Panc1 (cell line): Measurements from ENCODE around the gene CASQ1. TPM values are rescaled to one million over a fixed set of nuclear protein-coding genes. Genes with fewer than 3 reads are reported as not detected.

Source experiments
- ATAC-seq: fragments of 200-7000 bp; cut with Tn5 transposase; 2 replicates; pipeline ENCODE4 v1.9.1; 2020; ENCODE audit warnings: mild to moderate bottlenecking, moderate library complexity
- BruUV-seq: library from RNA; stranded (reverse); fragments of 400-500 nt; replicated peaks from 2 replicates; lab custom pipeline; 2021; lab: Mats Ljungman, UMichigan
- CTCF ChIA-PET: fragments of 300-600 bp; sonication (Branson Sonifier 250); formaldehyde crosslinking; loops from one replicate; lab custom pipeline; 2022; ENCODE audit warnings: antibody characterized with exemption; lab: Charles Lee
- POLR2A ChIA-PET: fragments of 300-600 bp; sonication (Branson Sonifier 250); formaldehyde crosslinking; loops from one replicate; lab custom pipeline; 2022; ENCODE audit warnings: antibody characterized with exemption; lab: Charles Lee
- DNase-seq: peaks from one replicate; pipeline ENCODE4 v3.0.0-alpha.2; 2010; ENCODE audit warnings: low read depth, low spot score
- H3K27ac ChIP-seq: 2 replicates; pipeline ENCODE4 v1.5.1; 2011; ENCODE audit warnings: mild to moderate bottlenecking, low read length, inconsistent platforms
- H3K27me3 ChIP-seq: fragments of 200-500 bp; sonication (Bioruptor generic); 2 replicates; pipeline ENCODE4 v1.6.0; 2014; ENCODE audit warnings: low read length, inconsistent platforms; ENCODE audit not compliant: control insufficient read depth, insufficient read depth
- H3K36me3 ChIP-seq: fragments of 200-500 bp; sonication (Bioruptor generic); 2 replicates; pipeline ENCODE4 v1.5.1; 2014; ENCODE audit warnings: inconsistent platforms, mild to moderate bottlenecking, low read length, moderate library complexity; ENCODE audit not compliant: control insufficient read depth, insufficient read depth
- H3K4me1 ChIP-seq: 2 replicates; pipeline ENCODE4 v1.5.1; 2011; ENCODE audit warnings: inconsistent platforms, mild to moderate bottlenecking, low read length, moderate library complexity; ENCODE audit not compliant: control insufficient read depth, insufficient read depth
- H3K4me3 ChIP-seq, 2 experiments: 2 replicates each; pipeline ENCODE4 v1.5.1; 2011 to 2012; ENCODE audit warnings: low read depth in 2 of 2, low read length in 2 of 2, mild to moderate bottlenecking in 2 of 2, inconsistent platforms in 1 of 2, moderate library complexity in 1 of 2
- H3K9me3 ChIP-seq: fragments of 200-500 bp; sonication (Bioruptor generic); 2 replicates; pipeline ENCODE4 v1.5.1; 2014; ENCODE audit warnings: low read depth, mild to moderate bottlenecking, inconsistent platforms, low read length, moderate library complexity; ENCODE audit not compliant: control insufficient read depth, insufficient read depth
- POLR2AphosphoS5 ChIP-seq: IDR thresholded peaks from 2 replicates; pipeline ENCODE4 v1.6.1; 2012; ENCODE audit warnings: mild to moderate bottlenecking, low read depth, low read length, moderate library complexity
- SIN3A ChIP-seq: IDR thresholded peaks from 2 replicates; pipeline ENCODE4 v1.6.1; 2012; ENCODE audit warnings: low read depth, mild to moderate bottlenecking, low read length, moderate library complexity, borderline replicate concordance; ENCODE audit not compliant: insufficient read depth
- TCF7L2 ChIP-seq: IDR thresholded peaks from 2 replicates; pipeline ENCODE4 v1.6.1; 2011; ENCODE audit warnings: mild to moderate bottlenecking, low read depth, low read length, inconsistent platforms
- in situ Hi-C: cut with HindIII; loops from 2 replicates; pipeline ENCODE4 v1.10.0; 2016; ENCODE audit warnings: low sequenced_read_pairs, low pct_unique_long_range_greater_than_20kb
- intact Hi-C: fragments of 100-400 bp; cut with micrococcal nuclease; formaldehyde crosslinking; loops from one replicate; pipeline ENCODE4 v1.10.0; 2022; ENCODE audit not compliant: unreplicated experiment
- total RNA-seq: library from RNA; stranded (reverse); gene quantifications from one replicate; pipeline ENCODE4 v1.2.1, GENCODE V29; 2021; ENCODE audit not compliant: unreplicated experiment
- TF ChIP-seq, protein P1 (sequence below): fragments of 450-650 bp; IDR thresholded peaks from 2 replicates; pipeline ENCODE4 v1.5.1; 2017; ENCODE audit warnings: mild to moderate bottlenecking
- TF ChIP-seq, protein P2 (sequence below), 2 experiments: IDR thresholded peaks; 2 replicates each; pipeline ENCODE4 v1.6.1; 2011 to 2012; ENCODE audit warnings: low read depth in 2 of 2, control low read depth in 1 of 2, low read length in 1 of 2, mild to moderate bottlenecking in 1 of 2, moderate library complexity in 1 of 2; ENCODE audit not compliant: insufficient read depth in 1 of 2

CASQ1 gene
- total RNA-seq, 1 experiment from 2014 or later = not detected

DNA sequence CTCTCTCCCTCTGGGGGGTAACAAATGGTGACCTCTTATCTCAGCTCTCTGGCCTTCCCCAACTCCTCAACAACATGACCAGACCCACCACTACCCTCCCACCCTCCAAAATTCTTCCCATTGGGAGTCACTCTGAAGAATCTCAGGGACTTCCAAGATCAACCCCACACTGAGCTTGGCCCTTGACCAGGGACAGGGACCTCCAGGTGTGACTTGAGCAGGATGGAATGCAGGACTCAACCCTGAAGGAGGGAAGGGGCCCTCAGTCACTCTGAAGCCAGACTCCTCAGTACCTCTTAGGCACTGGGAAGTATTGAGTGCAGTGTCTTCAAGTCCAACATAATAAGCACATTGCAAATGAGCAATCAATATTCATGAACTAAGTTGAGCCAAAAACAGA, 1.9 kb downstream of the CASQ1 start:
- Histone ChIP-seq H3K4me3 (no peak overlapping the region), H3K27me3 (no peaks in the 10 kb centered on the region), H3K4me1 (peaks cover 7% of the 10 kb centered on the region; the same call in 1 of the 2 replicates), H3K36me3 (no peaks in the 10 kb centered on the region), H3K9me3 (no peaks in the 10 kb centered on the region), H3K27ac (no peak overlapping the region)
- TF ChIP-seq, protein P1, sequence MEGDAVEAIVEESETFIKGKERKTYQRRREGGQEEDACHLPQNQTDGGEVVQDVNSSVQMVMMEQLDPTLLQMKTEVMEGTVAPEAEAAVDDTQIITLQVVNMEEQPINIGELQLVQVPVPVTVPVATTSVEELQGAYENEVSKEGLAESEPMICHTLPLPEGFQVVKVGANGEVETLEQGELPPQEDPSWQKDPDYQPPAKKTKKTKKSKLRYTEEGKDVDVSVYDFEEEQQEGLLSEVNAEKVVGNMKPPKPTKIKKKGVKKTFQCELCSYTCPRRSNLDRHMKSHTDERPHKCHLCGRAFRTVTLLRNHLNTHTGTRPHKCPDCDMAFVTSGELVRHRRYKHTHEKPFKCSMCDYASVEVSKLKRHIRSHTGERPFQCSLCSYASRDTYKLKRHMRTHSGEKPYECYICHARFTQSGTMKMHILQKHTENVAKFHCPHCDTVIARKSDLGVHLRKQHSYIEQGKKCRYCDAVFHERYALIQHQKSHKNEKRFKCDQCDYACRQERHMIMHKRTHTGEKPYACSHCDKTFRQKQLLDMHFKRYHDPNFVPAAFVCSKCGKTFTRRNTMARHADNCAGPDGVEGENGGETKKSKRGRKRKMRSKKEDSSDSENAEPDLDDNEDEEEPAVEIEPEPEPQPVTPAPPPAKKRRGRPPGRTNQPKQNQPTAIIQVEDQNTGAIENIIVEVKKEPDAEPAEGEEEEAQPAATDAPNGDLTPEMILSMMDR = no peak
- TF ChIP-seq SIN3A = no peak
- TF ChIP-seq TCF7L2 = no peak
- TF ChIP-seq, protein P2, sequence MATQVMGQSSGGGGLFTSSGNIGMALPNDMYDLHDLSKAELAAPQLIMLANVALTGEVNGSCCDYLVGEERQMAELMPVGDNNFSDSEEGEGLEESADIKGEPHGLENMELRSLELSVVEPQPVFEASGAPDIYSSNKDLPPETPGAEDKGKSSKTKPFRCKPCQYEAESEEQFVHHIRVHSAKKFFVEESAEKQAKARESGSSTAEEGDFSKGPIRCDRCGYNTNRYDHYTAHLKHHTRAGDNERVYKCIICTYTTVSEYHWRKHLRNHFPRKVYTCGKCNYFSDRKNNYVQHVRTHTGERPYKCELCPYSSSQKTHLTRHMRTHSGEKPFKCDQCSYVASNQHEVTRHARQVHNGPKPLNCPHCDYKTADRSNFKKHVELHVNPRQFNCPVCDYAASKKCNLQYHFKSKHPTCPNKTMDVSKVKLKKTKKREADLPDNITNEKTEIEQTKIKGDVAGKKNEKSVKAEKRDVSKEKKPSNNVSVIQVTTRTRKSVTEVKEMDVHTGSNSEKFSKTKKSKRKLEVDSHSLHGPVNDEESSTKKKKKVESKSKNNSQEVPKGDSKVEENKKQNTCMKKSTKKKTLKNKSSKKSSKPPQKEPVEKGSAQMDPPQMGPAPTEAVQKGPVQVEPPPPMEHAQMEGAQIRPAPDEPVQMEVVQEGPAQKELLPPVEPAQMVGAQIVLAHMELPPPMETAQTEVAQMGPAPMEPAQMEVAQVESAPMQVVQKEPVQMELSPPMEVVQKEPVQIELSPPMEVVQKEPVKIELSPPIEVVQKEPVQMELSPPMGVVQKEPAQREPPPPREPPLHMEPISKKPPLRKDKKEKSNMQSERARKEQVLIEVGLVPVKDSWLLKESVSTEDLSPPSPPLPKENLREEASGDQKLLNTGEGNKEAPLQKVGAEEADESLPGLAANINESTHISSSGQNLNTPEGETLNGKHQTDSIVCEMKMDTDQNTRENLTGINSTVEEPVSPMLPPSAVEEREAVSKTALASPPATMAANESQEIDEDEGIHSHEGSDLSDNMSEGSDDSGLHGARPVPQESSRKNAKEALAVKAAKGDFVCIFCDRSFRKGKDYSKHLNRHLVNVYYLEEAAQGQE (IDR thresholded peaks at IDR 0.05; ENCODE audit: insufficient read depth in 1 of 2, low read depth in 2 of 2, low read length in 1 of 2) = no peak
- no peak for TF ChIP-seq POLR2AphosphoS5
- intact Hi-C loops (loop anchor here (2.0 to 10.0 kb wide), 2 partner anchors 61 to 87 kb away; no protein-coding TSS in a partner anchor), in situ Hi-C loops (no loop called here)
- DNase-seq (no peak), ATAC-seq (no peak)
- ChIA-PET CTCF (no interaction called here), POLR2A (interaction anchor here (0.6 kb wide), 1 partner anchor 96 kb away, joined by 4 read pairs; no protein-coding TSS in a partner anchor)
- BruUV-seq = no TSS peak

- ChIA-PET CTCF (interaction anchor here (0.5 to 1.1 kb wide), 18 partner anchors 10 to 928 kb away, joined by 3 to 18 read pairs (median 3); no protein-coding TSS in a partner anchor), POLR2A (no interaction called here)
- DNase-seq (peak; percentile 69), ATAC-seq (peak; percentile 92)
- intact Hi-C loops (loop anchor here (1.0 to 10.0 kb wide), 4 partner anchors 25 to 98 kb away; no protein-coding TSS in a partner anchor), in situ Hi-C loops (no loop called here)
- H3K9me3 ChIP-seq = no peaks in the 10 kb centered on the region
- TF ChIP-seq, protein P1 = peak; percentile 96
- TF ChIP-seq POLR2AphosphoS5 = no peak
- BruUV-seq = no TSS peak
- H3K4me3 ChIP-seq = peak overlapping the region in 1 of 2 experiments; percentile 11; a peak in 1 of 4 replicates
- H3K36me3 ChIP-seq = no peaks in the 10 kb centered on the region
- no peak overlapping the region for H3K27ac ChIP-seq
- no peaks in the 10 kb centered on the region for H3K27me3 ChIP-seq
- H3K4me1 ChIP-seq = peaks cover 7% of the 10 kb centered on the region; the same call in 1 of the 2 replicates
These were observed 2.9 kb downstream of the CASQ1 start for GRCh38 chr1:160193091-160193819.
